Stimulated activated CD4-positive, alpha-beta T cell treated with anti-CD3 and anti-CD28 coated beads, Interleukin-1b, Interleukin-23, amount 100 ng/mL, for 48 hours (primary cell): ENCODE results near the gene DYSF.

ENCODE experiments used
- DNase-seq: peaks from one replicate; pipeline ENCODE4 v3.0.0-alpha.2; 2020

DYSF gene

GRCh38 chr2:71531522-71532047, 78.2 kb downstream of the DYSF start:
- DNase-seq, result peak; percentile 35

- DNase-seq, result no peak
Measured at GRCh38 chr2:71532327-71532726, 79.0 kb downstream of the DYSF start.

GRCh38 chr2:71534201-71534600, 80.8 kb downstream of the DYSF start:
- no peak for DNase-seq

- no peak for DNase-seq
Measured at GRCh38 chr2:71534826-71535225, 81.5 kb downstream of the DYSF start.

GRCh38 chr2:71535526-71535925, 82.2 kb downstream of the DYSF start:
- DNase-seq, result no peak

GRCh38 chr2:71536226-71536671, 82.9 kb downstream of the DYSF start:
- no peak for DNase-seq

- DNase-seq, result no peak
Measured at GRCh38 chr2:71538241-71538640, 84.9 kb downstream of the DYSF start.

GRCh38 chr2:71538656-71539265, 85.4 kb downstream of the DYSF start:
- no peak for DNase-seq

- DNase-seq, result no peak
Measured at GRCh38 chr2:71540818-71541217, 87.5 kb downstream of the DYSF start.

- no peak for DNase-seq
Measured at GRCh38 chr2:71544919-71545571, 91.7 kb downstream of the DYSF start.

GRCh38 chr2:71545572-71546274, 92.4 kb downstream of the DYSF start:
- DNase-seq, result peak; percentile 38

GRCh38 chr2:71546275-71546638, 92.9 kb downstream of the DYSF start:
- no peak for DNase-seq

- no peak for DNase-seq
Measured at GRCh38 chr2:71546777-71547281, 93.5 kb downstream of the DYSF start.

- DNase-seq, result no peak
Measured at GRCh38 chr2:71547616-71548285, 94.4 kb downstream of the DYSF start.

GRCh38 chr2:71548646-71549425, 95.5 kb downstream of the DYSF start:
- peak; percentile 69 for DNase-seq

GRCh38 chr2:71550801-71551630, 97.7 kb downstream of the DYSF start:
- DNase-seq, result no peak

GRCh38 chr2:71551631-71551915, 98.2 kb downstream of the DYSF start:
- no peak for DNase-seq

- DNase-seq, result no peak
Measured at GRCh38 chr2:71552356-71552755, 99.0 kb downstream of the DYSF start.

- no peak for DNase-seq
Measured at GRCh38 chr2:71552861-71553301, 99.5 kb downstream of the DYSF start.

- DNase-seq, result no peak
Measured at GRCh38 chr2:71554028-71554705, 100.8 kb downstream of the DYSF start.

- DNase-seq, result no peak
Measured at GRCh38 chr2:71554706-71555056, 101.3 kb downstream of the DYSF start.
